Measurements from ENCODE around the gene TK2. TPM values are rescaled to one million over a fixed set of nuclear protein-coding genes. Genes with fewer than 3 reads are reported as not detected.

The TK2 gene
- polyA plus RNA-seq, 3 donors: 29.8 to 38.9 (median 32.4) TPM

- H4K20me1 ChIP-seq (ENCODE audit: insufficient read depth, low read length): no peaks in the 10 kb centered on the region
- H3K36me3 ChIP-seq (replicated peaks in 1 of 2; ENCODE audit: control insufficient read depth in 1 of 2, insufficient read depth in 2 of 2, low read length in 2 of 2): no peaks in the 10 kb centered on the region
- H3K4me1 ChIP-seq (ENCODE audit: control insufficient read depth in 1 of 2, insufficient read depth in 2 of 2, low read length in 2 of 2): peaks cover 29 to 32% of the 10 kb centered on the region in 2 donors
- Mint-ChIP-seq H3K4me1 (peaks cover 52% of the 10 kb centered on the region), H3K4me3 (peak overlapping the region in 1 of 2 donors; percentile 88), H3K27me3 (ENCODE audit: low read depth in 3 of 3) (peaks cover 36 to 39% (median 38%) of the 10 kb centered on the region in 3 donors), H3K9me3 (peaks cover 0 to 11% (median 4%) of the 10 kb centered on the region in 7 donors), H3K27ac (peak overlapping the region in 1 of 7 donors; percentile 56), H3K36me3 (peaks cover 34 to 36% of the 10 kb centered on the region in 2 donors)
- intact Hi-C loops (cut with micrococcal nuclease): no loop called here
- DNase-seq: no peak
- H3K9ac ChIP-seq (ENCODE audit: insufficient read depth, low read length, poor library complexity, severe bottlenecking): no peak overlapping the region
- no peaks in the 10 kb centered on the region for H3K79me2 ChIP-seq (ENCODE audit: insufficient read depth, low read length)
- WGBS (ENCODE audit: insufficient coverage): 92% methylated on average over 3 of the region's 4 CpGs
- H3K27ac ChIP-seq (ENCODE audit: low read depth in 1 of 2, low read length in 2 of 2): no peak overlapping the region
- peaks cover 0 to 6% of the 10 kb centered on the region in 2 donors for H3K9me3 ChIP-seq (replicated peaks in 1 of 2; ENCODE audit: control insufficient read depth in 1 of 2, insufficient read depth in 1 of 2, low read length in 2 of 2)
- H2AFZ ChIP-seq (ENCODE audit: insufficient read depth, low read depth, low read length, poor library complexity, severe bottlenecking): no peak overlapping the region
- no peak overlapping the region for H3K4me3 ChIP-seq (replicated peaks in 1 of 3; ENCODE audit: low read depth in 2 of 3, low read length in 3 of 3)
- TF ChIP-seq CTCF (IDR thresholded peaks at IDR 0.05): no peak
- peaks cover 27 to 32% of the 10 kb centered on the region in 2 donors for H3K27me3 ChIP-seq (ENCODE audit: control insufficient read depth in 2 of 2, insufficient read depth in 2 of 2, low read length in 2 of 2)
- no peak overlapping the region for H3K4me2 ChIP-seq (replicated peaks; ENCODE audit: extremely low read depth, low read length, poor library complexity, severe bottlenecking)
Measured at GRCh38 chr16:66580605-66581209, 30.8 kb upstream of the TK2 start.

GRCh38 chr16:66578651-66579531 is 29.0 kb upstream of the TK2 start, which contains the start of gene CMTM2:
Gene CMTM2, plus strand, starts transcription at chr16:66579463. Its CDS starts 145 bp downstream, at chr16:66579608.
- Histone ChIP-seq H3K4me2 (replicated peaks; ENCODE audit: extremely low read depth, low read length, poor library complexity, severe bottlenecking) (peak within 1 kb of the TSS; percentile 71), H4K20me1 (ENCODE audit: insufficient read depth, low read length) (no peaks in the 10 kb centered on the region), H3K9me3 (replicated peaks in 1 of 2; ENCODE audit: control insufficient read depth in 1 of 2, insufficient read depth in 1 of 2, low read length in 2 of 2) (peaks cover 0 to 6% of the 10 kb centered on the region in 2 donors), H3K4me1 (ENCODE audit: control insufficient read depth in 1 of 2, insufficient read depth in 2 of 2, low read length in 2 of 2) (peaks cover 14% of the 10 kb centered on the region in 2 donors), H3K27me3 (ENCODE audit: control insufficient read depth in 2 of 2, insufficient read depth in 2 of 2, low read length in 2 of 2) (peaks cover 27 to 32% of the 10 kb centered on the region in 2 donors), H3K4me3 (replicated peaks in 1 of 3; ENCODE audit: low read depth in 2 of 3, low read length in 3 of 3) (peak within 1 kb of the TSS in 2 of 3 experiments; percentile 23 to 71), H3K79me2 (ENCODE audit: insufficient read depth, low read length) (no peaks in the 10 kb centered on the region), H3K9ac (ENCODE audit: insufficient read depth, low read length, poor library complexity, severe bottlenecking) (peak within 1 kb of the TSS; percentile 47), H2AFZ (ENCODE audit: insufficient read depth, low read depth, low read length, poor library complexity, severe bottlenecking) (peak within 1 kb of the TSS; percentile 79), H3K36me3 (replicated peaks in 1 of 2; ENCODE audit: control insufficient read depth in 1 of 2, insufficient read depth in 2 of 2, low read length in 2 of 2) (no peaks in the 10 kb centered on the region), H3K27ac (ENCODE audit: low read depth in 1 of 2, low read length in 2 of 2) (no peak within 1 kb of the TSS)
- no peak for TF ChIP-seq CTCF (IDR thresholded peaks at IDR 0.05)
- WGBS (ENCODE audit: insufficient coverage): 8% methylated on average over 70 of the region's 77 CpGs
- Mint-ChIP-seq H3K36me3 (peaks cover 32 to 42% of the 10 kb centered on the region in 2 donors), H3K4me3 (peak within 1 kb of the TSS; percentile 76 to 88), H3K9me3 (peaks cover 0 to 11% (median 4%) of the 10 kb centered on the region in 7 donors), H3K27me3 (ENCODE audit: low read depth in 3 of 3) (peaks cover 36 to 40% (median 39%) of the 10 kb centered on the region in 3 donors), H3K27ac (peak within 1 kb of the TSS in 2 of 7 donors; percentile 30 to 64), H3K4me1 (peaks cover 35% of the 10 kb centered on the region)
- DNase-seq: no peak
- intact Hi-C loops (cut with micrococcal nuclease): no loop called here

Data from CD14-positive monocyte (primary cell).